HG03558 (cell line): ENCODE measurements around the gene PAM.

Experiments used
- ATAC-seq: cut with Tn5 transposase; IDR thresholded peaks from one replicate; pipeline ENCODE4 v1.9.1; 2021; ENCODE audit warnings: moderate number of reproducible peaks; ENCODE audit not compliant: unreplicated experiment; ENCODE audit errors: extremely low read depth

PAM gene

GRCh38 chr5:102922111-102922720 is 167.1 kb downstream of the PAM start:
- no peak for ATAC-seq

GRCh38 chr5:102922799-102923477 is 167.8 kb downstream of the PAM start:
- ATAC-seq = no peak

- ATAC-seq = no peak
These were observed 169.9 kb downstream of the PAM start for GRCh38 chr5:102924963-102925362.

GRCh38 chr5:102927007-102927406 is 171.9 kb downstream of the PAM start:
- no peak for ATAC-seq

- no peak for ATAC-seq
These were observed 175.1 kb downstream of the PAM start for GRCh38 chr5:102930244-102930643.

GRCh38 chr5:102931085-102931725 is 176.1 kb downstream of the PAM start:
- ATAC-seq = no peak

- ATAC-seq = peak; percentile 40
These were observed 177.7 kb downstream of the PAM start for GRCh38 chr5:102932781-102933180.

- no peak for ATAC-seq
These were observed 178.2 kb downstream of the PAM start for GRCh38 chr5:102933316-102933715.

GRCh38 chr5:102933721-102934459 is 178.8 kb downstream of the PAM start:
- no peak for ATAC-seq

GRCh38 chr5:102937894-102938293 is 182.8 kb downstream of the PAM start:
- no peak for ATAC-seq

- ATAC-seq = no peak
These were observed 186.0 kb downstream of the PAM start for GRCh38 chr5:102941111-102941510.

- ATAC-seq = no peak
These were observed 191.3 kb downstream of the PAM start for GRCh38 chr5:102946414-102946813.

- no peak for ATAC-seq
These were observed 191.9 kb downstream of the PAM start for GRCh38 chr5:102946971-102947370.

GRCh38 chr5:102955488-102955887 is 200.4 kb downstream of the PAM start:
- no peak for ATAC-seq

- ATAC-seq = no peak
These were observed 201.5 kb downstream of the PAM start for GRCh38 chr5:102956599-102956998.

- ATAC-seq = no peak
These were observed 202.0 kb downstream of the PAM start for GRCh38 chr5:102957141-102957540.

GRCh38 chr5:102958481-102959011 is 203.4 kb downstream of the PAM start:
- no peak for ATAC-seq

GRCh38 chr5:102959055-102959454 is 203.9 kb downstream of the PAM start:
- no peak for ATAC-seq

- ATAC-seq = no peak
These were observed 206.6 kb downstream of the PAM start for GRCh38 chr5:102961671-102962070.

GRCh38 chr5:102965653-102966052 is 210.5 kb downstream of the PAM start:
- ATAC-seq = no peak

GRCh38 chr5:102969641-102970040 is 214.5 kb downstream of the PAM start:
- ATAC-seq = no peak
